ENCODE measurements around the gene USP32.

USP32 gene

GRCh38 chr17:60293580-60294335 lies 98.2 kb downstream of the USP32 start:
- Histone ChIP-seq H3K9me3 (ENCODE audit: control insufficient read depth, low read length) (no peaks in the 10 kb centered on the region), H3K27ac (no peak overlapping the region), H3K79me2 (no peaks in the 10 kb centered on the region), H3K4me1 (no peaks in the 10 kb centered on the region), H3K9ac (no peak overlapping the region), H3K27me3 (ENCODE audit: control insufficient read depth, insufficient read depth, low read length) (no peaks in the 10 kb centered on the region), H3K4me3 (ENCODE audit: low read depth, low read length) (no peak overlapping the region), H3K4me2 (ENCODE audit: low read length) (no peak overlapping the region), H3K36me3 (ENCODE audit: control insufficient read depth, insufficient read depth, low read length) (no peaks in the 10 kb centered on the region), H2AFZ (no peak overlapping the region)
- no peak for TF ChIP-seq CTCF (IDR thresholded peaks at IDR 0.05)

GRCh38 chr17:60292697-60293096 lies 99.2 kb downstream of the USP32 start:
- TF ChIP-seq CTCF (IDR thresholded peaks at IDR 0.05): no peak
- Histone ChIP-seq H3K4me1 (no peaks in the 10 kb centered on the region), H3K27ac (no peak overlapping the region), H3K4me2 (ENCODE audit: low read length) (no peak overlapping the region), H3K9me3 (ENCODE audit: control insufficient read depth, low read length) (no peaks in the 10 kb centered on the region), H3K36me3 (ENCODE audit: control insufficient read depth, insufficient read depth, low read length) (no peaks in the 10 kb centered on the region), H3K9ac (no peak overlapping the region), H2AFZ (no peak overlapping the region), H3K27me3 (ENCODE audit: control insufficient read depth, insufficient read depth, low read length) (no peaks in the 10 kb centered on the region), H3K4me3 (ENCODE audit: low read depth, low read length) (no peak overlapping the region), H3K79me2 (no peaks in the 10 kb centered on the region)

GRCh38 chr17:60284709-60285108 lies 107.2 kb downstream of the USP32 start:
- no peak overlapping the region for H3K27ac ChIP-seq
- no peaks in the 10 kb centered on the region for H3K79me2 ChIP-seq
- no peaks in the 10 kb centered on the region for H3K4me1 ChIP-seq
- H3K4me3 ChIP-seq (ENCODE audit: low read depth, low read length): no peak overlapping the region
- H3K36me3 ChIP-seq (ENCODE audit: control insufficient read depth, insufficient read depth, low read length): no peaks in the 10 kb centered on the region
- no peaks in the 10 kb centered on the region for H3K27me3 ChIP-seq (ENCODE audit: control insufficient read depth, insufficient read depth, low read length)
- no peaks in the 10 kb centered on the region for H3K9me3 ChIP-seq (ENCODE audit: control insufficient read depth, low read length)
- H3K9ac ChIP-seq: no peak overlapping the region
- H2AFZ ChIP-seq: no peak overlapping the region
- no peak for TF ChIP-seq CTCF (IDR thresholded peaks at IDR 0.05)
- no peak overlapping the region for H3K4me2 ChIP-seq (ENCODE audit: low read length)

GRCh38 chr17:60283816-60284215 lies 108.1 kb downstream of the USP32 start:
- Histone ChIP-seq H3K4me1 (no peaks in the 10 kb centered on the region), H2AFZ (no peak overlapping the region), H3K36me3 (ENCODE audit: control insufficient read depth, insufficient read depth, low read length) (no peaks in the 10 kb centered on the region), H3K79me2 (no peaks in the 10 kb centered on the region), H3K4me2 (ENCODE audit: low read length) (no peak overlapping the region), H3K9ac (no peak overlapping the region), H3K4me3 (ENCODE audit: low read depth, low read length) (no peak overlapping the region), H3K27ac (no peak overlapping the region), H3K27me3 (ENCODE audit: control insufficient read depth, insufficient read depth, low read length) (no peaks in the 10 kb centered on the region), H3K9me3 (ENCODE audit: control insufficient read depth, low read length) (no peaks in the 10 kb centered on the region)
- no peak for TF ChIP-seq CTCF (IDR thresholded peaks at IDR 0.05)

GRCh38 chr17:60280673-60281072 lies 111.3 kb downstream of the USP32 start:
- TF ChIP-seq CTCF (IDR thresholded peaks at IDR 0.05): no peak
- no peak overlapping the region for H3K4me2 ChIP-seq (ENCODE audit: low read length)
- H3K9me3 ChIP-seq (ENCODE audit: control insufficient read depth, low read length): no peaks in the 10 kb centered on the region
- H3K27me3 ChIP-seq (ENCODE audit: control insufficient read depth, insufficient read depth, low read length): no peaks in the 10 kb centered on the region
- no peak overlapping the region for H2AFZ ChIP-seq
- H3K27ac ChIP-seq: no peak overlapping the region
- H3K36me3 ChIP-seq (ENCODE audit: control insufficient read depth, insufficient read depth, low read length): no peaks in the 10 kb centered on the region
- H3K4me3 ChIP-seq (ENCODE audit: low read depth, low read length): no peak overlapping the region
- H3K4me1 ChIP-seq: no peaks in the 10 kb centered on the region
- no peak overlapping the region for H3K9ac ChIP-seq
- H3K79me2 ChIP-seq: no peaks in the 10 kb centered on the region

All from parathyroid adenoma (tissue), 2 donors.